Measurements from ENCODE around the gene RAB11FIP3.
"Not testable (repeated sequence)": the region's sequence is repeated elsewhere in the genome, so short reads cannot be mapped to it uniquely, and the experiment has no call there.

Gene RAB11FIP3, protein sequence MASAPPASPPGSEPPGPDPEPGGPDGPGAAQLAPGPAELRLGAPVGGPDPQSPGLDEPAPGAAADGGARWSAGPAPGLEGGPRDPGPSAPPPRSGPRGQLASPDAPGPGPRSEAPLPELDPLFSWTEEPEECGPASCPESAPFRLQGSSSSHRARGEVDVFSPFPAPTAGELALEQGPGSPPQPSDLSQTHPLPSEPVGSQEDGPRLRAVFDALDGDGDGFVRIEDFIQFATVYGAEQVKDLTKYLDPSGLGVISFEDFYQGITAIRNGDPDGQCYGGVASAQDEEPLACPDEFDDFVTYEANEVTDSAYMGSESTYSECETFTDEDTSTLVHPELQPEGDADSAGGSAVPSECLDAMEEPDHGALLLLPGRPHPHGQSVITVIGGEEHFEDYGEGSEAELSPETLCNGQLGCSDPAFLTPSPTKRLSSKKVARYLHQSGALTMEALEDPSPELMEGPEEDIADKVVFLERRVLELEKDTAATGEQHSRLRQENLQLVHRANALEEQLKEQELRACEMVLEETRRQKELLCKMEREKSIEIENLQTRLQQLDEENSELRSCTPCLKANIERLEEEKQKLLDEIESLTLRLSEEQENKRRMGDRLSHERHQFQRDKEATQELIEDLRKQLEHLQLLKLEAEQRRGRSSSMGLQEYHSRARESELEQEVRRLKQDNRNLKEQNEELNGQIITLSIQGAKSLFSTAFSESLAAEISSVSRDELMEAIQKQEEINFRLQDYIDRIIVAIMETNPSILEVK

GRCh38 chr16:425082-425718, at the start of gene RAB11FIP3:
RAB11FIP3 (plus strand) TSS chr16:425649; CDS start chr16:426007, 358 bp downstream.
- no peaks in the 10 kb centered on the region for H3K27me3 Mint-ChIP-seq
- peak within 1 kb of the TSS; percentile 87 for H3K27ac Mint-ChIP-seq
- peak within 1 kb of the TSS; percentile 91 for H3K4me3 Mint-ChIP-seq
- H3K36me3 Mint-ChIP-seq = no peaks in the 10 kb centered on the region
- H3K9me3 Mint-ChIP-seq (ENCODE audit: low read depth) = no peaks in the 10 kb centered on the region
- H3K4me1 Mint-ChIP-seq (ENCODE audit: low read depth) = peaks cover 33% of the 10 kb centered on the region

DNA sequence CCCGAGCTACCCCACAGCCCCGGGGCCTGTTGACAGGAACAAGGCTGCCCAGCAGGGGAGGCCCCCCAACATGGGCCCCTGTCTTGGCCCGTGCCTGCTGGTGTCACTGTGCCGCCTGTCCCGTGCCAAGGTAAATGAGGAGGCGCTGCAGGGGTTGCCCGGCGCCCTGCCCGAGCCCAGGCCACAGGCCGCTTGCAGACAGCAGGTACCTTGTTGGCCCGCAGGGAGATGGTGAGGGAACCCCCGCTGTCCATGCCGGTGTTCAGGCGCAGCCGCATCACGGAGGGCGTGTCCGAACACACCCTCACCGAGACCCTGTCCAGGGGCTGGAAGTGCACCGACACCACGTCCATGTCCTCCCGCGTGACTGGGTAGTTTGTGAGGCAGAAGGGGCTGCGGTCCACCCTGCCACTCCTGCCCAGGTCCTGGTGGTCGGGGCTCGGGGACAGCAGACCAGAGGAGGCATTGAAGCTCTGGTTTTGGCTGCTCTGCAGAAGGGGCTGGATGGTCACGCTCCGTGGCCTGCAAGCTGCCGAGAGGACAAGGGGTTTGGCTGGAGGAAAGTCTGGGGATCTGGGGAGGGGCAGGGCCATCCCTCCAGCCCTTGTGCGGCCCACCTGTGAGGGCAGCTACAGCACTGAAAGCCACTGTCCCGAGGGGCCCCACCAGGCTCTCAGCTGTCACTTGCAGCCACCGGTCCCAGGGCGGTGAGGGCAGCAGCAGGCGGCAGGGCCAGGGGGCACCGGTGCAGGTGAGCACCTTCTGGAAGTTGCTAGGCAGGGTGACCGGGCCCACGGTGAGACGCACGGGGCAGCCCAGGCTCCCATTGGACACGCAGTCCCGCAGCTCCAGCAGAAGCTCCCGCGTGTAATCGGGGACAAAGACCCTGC, 49.3 kb upstream of the RAB11FIP3 start:
- Mint-ChIP-seq H3K4me1 (ENCODE audit: low read depth) (peaks cover 16% of the 10 kb centered on the region), H3K36me3 (no peaks in the 10 kb centered on the region), H3K9me3 (ENCODE audit: low read depth) (no peaks in the 10 kb centered on the region), H3K27ac (no peak overlapping the region), H3K4me3 (no peak overlapping the region), H3K27me3 (no peaks in the 10 kb centered on the region)

GRCh38 chr16:376817-377418, 48.5 kb upstream of the RAB11FIP3 start:
- Mint-ChIP-seq H3K27me3 (no peaks in the 10 kb centered on the region), H3K4me1 (ENCODE audit: low read depth) (peaks cover 13% of the 10 kb centered on the region), H3K27ac (no peak overlapping the region), H3K36me3 (no peaks in the 10 kb centered on the region), H3K9me3 (ENCODE audit: low read depth) (no peaks in the 10 kb centered on the region), H3K4me3 (no peak overlapping the region)

GRCh38 chr16:377419-377951, 48.0 kb upstream of the RAB11FIP3 start:
- Mint-ChIP-seq H3K9me3 (ENCODE audit: low read depth) (no peaks in the 10 kb centered on the region), H3K4me3 (no peak overlapping the region), H3K27ac (no peak overlapping the region), H3K4me1 (ENCODE audit: low read depth) (peaks cover 13% of the 10 kb centered on the region), H3K36me3 (no peaks in the 10 kb centered on the region), H3K27me3 (no peaks in the 10 kb centered on the region)

GRCh38 chr16:378113-378820, 47.2 kb upstream of the RAB11FIP3 start:
- H3K36me3 Mint-ChIP-seq; H3K27ac Mint-ChIP-seq; H3K4me3 Mint-ChIP-seq; H3K9me3 Mint-ChIP-seq (ENCODE audit: low read depth); H3K27me3 Mint-ChIP-seq: not testable (repeated sequence)
- peaks cover 21% of the 10 kb centered on the region for H3K4me1 Mint-ChIP-seq (ENCODE audit: low read depth)

DNA sequence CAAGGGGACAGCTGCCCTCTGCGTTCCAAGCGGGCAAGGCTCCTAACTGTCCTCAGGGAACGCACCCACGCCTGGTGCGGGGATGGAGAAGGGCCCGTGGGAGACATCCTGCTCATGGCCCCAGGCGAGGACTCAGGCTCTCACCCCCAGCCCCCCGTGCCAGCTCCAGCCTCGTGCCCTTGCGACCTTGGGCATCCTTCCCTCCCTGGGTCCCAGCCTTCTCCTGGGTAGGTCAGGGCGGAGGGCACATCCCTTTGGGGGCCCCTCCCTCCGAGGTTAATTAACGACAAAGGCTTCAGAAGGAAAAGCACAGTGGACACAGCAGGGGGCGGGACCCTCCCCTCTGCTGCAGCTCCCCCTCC, 46.6 kb upstream of the RAB11FIP3 start:
- Mint-ChIP-seq H3K36me3 (no peaks in the 10 kb centered on the region), H3K27ac (no peak overlapping the region), H3K27me3 (no peaks in the 10 kb centered on the region), H3K4me3 (no peak overlapping the region), H3K4me1 (ENCODE audit: low read depth) (peaks cover 25% of the 10 kb centered on the region), H3K9me3 (ENCODE audit: low read depth) (no peaks in the 10 kb centered on the region)

DNA sequence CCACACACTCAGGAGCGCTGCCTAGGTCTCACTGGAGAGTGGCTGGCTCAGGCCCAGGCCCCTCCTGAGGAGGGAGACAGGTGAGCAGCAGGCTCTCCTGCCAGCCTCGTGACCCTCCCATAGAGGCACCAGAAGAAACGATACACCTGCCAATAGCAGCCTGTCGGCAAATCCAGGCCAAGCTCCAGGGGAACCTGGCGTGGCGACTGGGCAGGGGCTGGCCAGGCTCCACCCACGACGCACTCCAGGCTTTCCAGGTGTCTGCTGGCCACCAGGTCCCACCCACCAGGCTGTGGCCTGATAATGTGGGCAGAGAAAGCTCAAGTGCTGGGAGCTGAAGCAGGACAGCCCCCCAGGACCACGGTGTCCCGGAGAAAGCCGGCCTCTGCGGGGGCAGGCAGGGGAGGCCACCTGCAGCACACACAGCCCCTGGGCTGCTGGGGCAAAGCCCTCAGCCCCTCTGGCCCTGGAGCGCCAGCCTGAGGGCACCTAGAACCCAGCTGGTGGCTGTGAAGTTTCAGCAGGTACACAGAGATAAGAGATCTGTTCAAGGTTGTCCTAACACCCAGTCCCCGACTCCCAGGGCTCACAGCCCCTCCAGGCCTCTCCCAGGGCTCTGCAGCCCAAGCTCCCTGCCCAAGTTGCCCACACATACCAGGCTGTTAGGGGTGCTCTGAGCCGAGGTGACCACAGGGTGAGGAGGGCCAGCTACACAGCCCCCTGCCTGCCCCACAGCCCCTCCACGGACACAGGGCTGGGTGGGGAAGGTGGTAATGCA, 46.1 kb upstream of the RAB11FIP3 start:
- H3K27me3 Mint-ChIP-seq = no peaks in the 10 kb centered on the region
- H3K36me3 Mint-ChIP-seq = no peaks in the 10 kb centered on the region
- peak overlapping the region; percentile 84 for H3K4me3 Mint-ChIP-seq
- H3K4me1 Mint-ChIP-seq (ENCODE audit: low read depth) = peaks cover 28% of the 10 kb centered on the region
- H3K27ac Mint-ChIP-seq = no peak overlapping the region
- no peaks in the 10 kb centered on the region for H3K9me3 Mint-ChIP-seq (ENCODE audit: low read depth)

GRCh38 chr16:379961-380761, 45.3 kb upstream of the RAB11FIP3 start:
- peaks cover 28% of the 10 kb centered on the region for H3K4me1 Mint-ChIP-seq (ENCODE audit: low read depth)
- H3K27ac Mint-ChIP-seq = peak overlapping the region; percentile 85
- H3K27me3 Mint-ChIP-seq = no peaks in the 10 kb centered on the region
- H3K9me3 Mint-ChIP-seq (ENCODE audit: low read depth) = no peaks in the 10 kb centered on the region
- H3K36me3 Mint-ChIP-seq = no peaks in the 10 kb centered on the region
- H3K4me3 Mint-ChIP-seq = peak overlapping the region; percentile 84

GRCh38 chr16:380762-381011, 44.8 kb upstream of the RAB11FIP3 start:
- Mint-ChIP-seq H3K27ac (no peak overlapping the region), H3K9me3 (ENCODE audit: low read depth) (no peaks in the 10 kb centered on the region), H3K4me3 (peak overlapping the region; percentile 84), H3K27me3 (no peaks in the 10 kb centered on the region), H3K36me3 (no peaks in the 10 kb centered on the region), H3K4me1 (ENCODE audit: low read depth) (peaks cover 28% of the 10 kb centered on the region)

- H3K9me3 Mint-ChIP-seq (ENCODE audit: low read depth) = no peaks in the 10 kb centered on the region
- H3K4me1 Mint-ChIP-seq (ENCODE audit: low read depth) = peaks cover 28% of the 10 kb centered on the region
- no peak overlapping the region for H3K27ac Mint-ChIP-seq
- no peaks in the 10 kb centered on the region for H3K27me3 Mint-ChIP-seq
- H3K4me3 Mint-ChIP-seq = peak overlapping the region; percentile 79
- H3K36me3 Mint-ChIP-seq = no peaks in the 10 kb centered on the region
Observed at GRCh38 chr16:381012-381788, 44.2 kb upstream of the RAB11FIP3 start.

GRCh38 chr16:381789-382717, 43.4 kb upstream of the RAB11FIP3 start, which contains the start of gene PGAP6:
PGAP6 (minus strand) TSS chr16:381978; CDS start chr16:381821, 157 bp downstream.
- H3K4me3 Mint-ChIP-seq = peak within 1 kb of the TSS; percentile 87
- H3K27me3 Mint-ChIP-seq = no peaks in the 10 kb centered on the region
- peaks cover 28% of the 10 kb centered on the region for H3K4me1 Mint-ChIP-seq (ENCODE audit: low read depth)
- H3K27ac Mint-ChIP-seq = peak within 1 kb of the TSS; percentile 50
- H3K36me3 Mint-ChIP-seq = no peaks in the 10 kb centered on the region
- no peaks in the 10 kb centered on the region for H3K9me3 Mint-ChIP-seq (ENCODE audit: low read depth)

Measured in activated naive CD8-positive, alpha-beta T cell (primary cell).